ENCODE measurements around the gene ASB6. TPM values are rescaled to one million over a fixed set of nuclear protein-coding genes. Genes with fewer than 3 reads are reported as not detected.

The ASB6 gene
- total RNA-seq, 1 donor from 2014 or later = 22.4 TPM

DNA sequence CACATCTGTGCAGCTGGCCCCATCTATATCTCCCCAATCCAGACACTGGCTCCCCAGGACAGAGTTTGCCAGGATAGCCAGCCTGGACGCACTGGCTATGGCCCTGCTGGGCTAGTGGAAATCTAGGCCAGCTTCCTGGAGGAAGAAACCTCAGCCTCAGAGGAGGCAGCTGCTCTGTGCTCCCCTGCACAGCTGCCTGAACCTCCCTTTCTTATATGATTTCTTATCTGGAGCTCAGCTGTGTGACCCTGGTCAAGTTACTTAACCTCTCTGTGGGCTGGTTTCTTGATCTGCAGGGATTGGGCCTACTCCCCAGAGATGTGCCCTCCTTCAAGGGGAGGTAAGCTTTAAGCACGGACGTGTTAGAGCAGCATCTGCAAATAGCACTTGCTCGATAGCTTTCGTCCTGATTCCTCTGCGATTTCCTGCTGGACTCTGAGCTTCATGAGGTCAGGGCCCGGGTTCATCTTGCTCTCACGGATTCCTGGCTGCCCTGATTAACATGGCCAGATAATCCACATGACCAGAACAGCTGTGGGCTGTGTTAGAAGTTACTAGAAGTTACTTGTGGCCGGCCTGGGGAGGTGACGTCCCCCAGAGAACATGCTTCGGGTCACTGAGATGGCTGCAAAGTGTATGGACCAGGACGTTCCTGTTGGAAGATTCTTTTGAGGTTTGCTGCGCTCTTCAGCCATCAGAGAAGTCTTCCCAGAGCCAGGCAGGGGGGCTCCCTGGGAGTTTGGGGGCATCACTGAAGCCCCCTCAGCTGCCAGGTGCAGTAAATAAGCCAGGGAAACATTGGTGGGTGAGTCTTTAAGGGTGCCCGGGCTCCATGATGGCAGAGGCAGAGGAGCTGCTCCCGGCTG lies 35.6 kb downstream of the ASB6 start:
- Mint-ChIP-seq H3K4me3 (no peak overlapping the region), H3K4me1 (ENCODE audit: unreplicated experiment) (peaks cover 37% of the 10 kb centered on the region), H3K27me3 (no peaks in the 10 kb centered on the region), H3K27ac (peak overlapping the region; percentile 36), H3K9me3 (no peaks in the 10 kb centered on the region), H3K36me3 (no peaks in the 10 kb centered on the region)
- TF ChIP-seq, protein P1, sequence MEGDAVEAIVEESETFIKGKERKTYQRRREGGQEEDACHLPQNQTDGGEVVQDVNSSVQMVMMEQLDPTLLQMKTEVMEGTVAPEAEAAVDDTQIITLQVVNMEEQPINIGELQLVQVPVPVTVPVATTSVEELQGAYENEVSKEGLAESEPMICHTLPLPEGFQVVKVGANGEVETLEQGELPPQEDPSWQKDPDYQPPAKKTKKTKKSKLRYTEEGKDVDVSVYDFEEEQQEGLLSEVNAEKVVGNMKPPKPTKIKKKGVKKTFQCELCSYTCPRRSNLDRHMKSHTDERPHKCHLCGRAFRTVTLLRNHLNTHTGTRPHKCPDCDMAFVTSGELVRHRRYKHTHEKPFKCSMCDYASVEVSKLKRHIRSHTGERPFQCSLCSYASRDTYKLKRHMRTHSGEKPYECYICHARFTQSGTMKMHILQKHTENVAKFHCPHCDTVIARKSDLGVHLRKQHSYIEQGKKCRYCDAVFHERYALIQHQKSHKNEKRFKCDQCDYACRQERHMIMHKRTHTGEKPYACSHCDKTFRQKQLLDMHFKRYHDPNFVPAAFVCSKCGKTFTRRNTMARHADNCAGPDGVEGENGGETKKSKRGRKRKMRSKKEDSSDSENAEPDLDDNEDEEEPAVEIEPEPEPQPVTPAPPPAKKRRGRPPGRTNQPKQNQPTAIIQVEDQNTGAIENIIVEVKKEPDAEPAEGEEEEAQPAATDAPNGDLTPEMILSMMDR (conservative IDR thresholded peaks at IDR 0.05) = no peak
- no peak for DNase-seq (ENCODE audit: extremely low spot score, unreplicated experiment)

DNA sequence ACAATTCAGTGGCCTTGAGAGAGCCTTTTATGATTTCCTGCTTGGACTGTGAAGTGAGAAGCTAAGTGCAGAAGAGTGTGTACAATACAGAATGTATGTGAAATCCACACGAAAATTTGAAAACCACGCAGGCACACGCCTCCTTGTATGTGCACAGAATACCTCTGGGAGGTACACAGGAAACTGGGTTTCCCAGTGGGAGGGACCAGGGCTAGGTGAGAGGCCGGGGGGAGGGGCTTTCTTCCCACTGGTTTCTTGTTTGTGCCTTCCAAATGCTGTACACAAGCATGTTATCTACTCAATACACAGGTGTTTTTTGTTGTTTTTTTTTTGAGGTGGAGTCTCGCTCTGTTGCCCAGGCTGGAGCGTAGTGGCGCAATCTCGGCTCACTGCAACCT lies 37.2 kb downstream of the ASB6 start:
- no peak for DNase-seq (ENCODE audit: extremely low spot score, unreplicated experiment)
- Mint-ChIP-seq H3K4me1 (ENCODE audit: unreplicated experiment) (peaks cover 39% of the 10 kb centered on the region), H3K4me3 (no peak overlapping the region), H3K9me3 (no peaks in the 10 kb centered on the region), H3K36me3 (no peaks in the 10 kb centered on the region), H3K27me3 (no peaks in the 10 kb centered on the region), H3K27ac (peak overlapping the region; percentile 57)
- TF ChIP-seq, protein P1 (conservative IDR thresholded peaks at IDR 0.05) = no peak

DNA sequence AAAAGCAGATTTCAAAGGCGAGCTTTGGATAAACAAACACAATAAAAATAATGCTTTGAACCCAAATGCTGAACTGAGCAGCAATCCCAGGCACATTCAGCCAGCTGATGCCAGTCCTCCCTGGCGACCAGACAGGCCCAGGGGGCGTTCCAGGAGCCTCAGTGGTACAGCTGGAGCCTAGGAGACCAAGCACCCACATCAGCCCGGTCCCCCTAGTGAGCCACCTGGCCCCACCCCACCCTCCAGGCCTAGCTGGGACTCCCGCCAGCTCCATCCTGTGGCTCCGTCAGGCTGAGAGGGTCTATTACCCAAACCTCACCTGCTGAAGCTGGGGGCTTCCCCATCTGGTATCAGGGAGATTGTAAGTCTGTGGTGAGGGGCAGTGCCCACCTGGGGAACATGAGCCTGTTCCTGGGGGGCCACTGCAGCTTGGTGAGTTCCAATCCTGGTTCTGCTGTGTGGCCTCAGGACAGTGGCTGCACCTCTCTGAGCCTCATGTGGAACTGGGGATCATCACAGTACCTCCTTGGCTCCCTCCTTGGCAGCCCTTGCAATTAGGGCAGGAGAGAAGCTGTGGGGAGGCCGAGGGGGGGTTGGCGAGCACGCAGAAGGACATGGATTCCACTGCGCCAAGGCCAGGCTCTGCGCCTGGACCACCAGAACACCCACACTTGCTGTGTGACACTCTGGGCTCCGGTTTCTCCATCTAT lies 37.7 kb downstream of the ASB6 start:
- Mint-ChIP-seq H3K4me3 (no peak overlapping the region), H3K4me1 (ENCODE audit: unreplicated experiment) (peaks cover 37% of the 10 kb centered on the region), H3K9me3 (no peaks in the 10 kb centered on the region), H3K27ac (peak overlapping the region; percentile 57), H3K36me3 (no peaks in the 10 kb centered on the region), H3K27me3 (no peaks in the 10 kb centered on the region)
- TF ChIP-seq, protein P1 (conservative IDR thresholded peaks at IDR 0.05) = no peak
- no peak for DNase-seq (ENCODE audit: extremely low spot score, unreplicated experiment)

DNA sequence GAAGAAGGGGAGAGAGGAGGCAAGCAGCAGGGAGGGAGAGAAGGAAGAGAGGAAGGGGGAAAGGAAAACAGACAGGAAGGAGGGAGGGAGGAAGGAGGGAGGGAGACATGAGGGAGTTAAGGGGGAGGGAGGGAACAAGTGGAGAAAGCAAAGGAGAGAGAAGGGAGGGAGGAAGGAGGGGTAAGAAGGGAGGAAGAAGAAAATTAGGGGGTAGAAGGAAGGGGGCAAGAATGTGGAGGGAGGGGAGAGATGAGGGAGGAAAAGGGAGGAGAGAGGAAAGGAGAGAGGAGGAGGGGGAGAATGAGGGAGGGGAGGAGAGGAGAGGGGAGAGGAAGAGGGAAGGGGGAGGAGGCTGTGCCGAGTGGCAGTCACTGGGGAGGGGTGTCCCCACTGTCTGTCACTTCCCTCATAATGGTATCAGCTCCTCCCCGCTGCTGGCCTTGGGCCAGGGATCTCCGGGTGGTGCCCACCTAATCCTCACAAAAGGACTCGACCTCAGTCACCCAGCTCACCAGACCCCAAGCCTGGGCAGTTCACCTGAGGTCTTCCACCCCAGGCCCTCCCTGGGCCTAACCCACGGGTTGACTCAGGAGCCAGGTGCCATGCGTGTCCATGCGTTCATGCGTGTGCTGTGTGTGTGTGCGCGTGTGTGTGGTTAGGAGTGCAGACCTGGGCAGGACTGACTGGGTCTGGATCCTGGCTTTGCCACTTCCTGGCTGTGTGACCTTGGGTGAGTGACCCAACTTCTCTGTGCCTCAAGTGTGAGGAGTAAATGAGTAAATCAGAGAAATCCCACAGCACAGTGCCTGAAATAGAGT lies 39.1 kb downstream of the ASB6 start:
- DNase-seq (ENCODE audit: extremely low spot score, unreplicated experiment) = no peak
- peaks cover 38% of the 10 kb centered on the region for H3K4me1 Mint-ChIP-seq (ENCODE audit: unreplicated experiment)
- no peaks in the 10 kb centered on the region for H3K36me3 Mint-ChIP-seq
- no peak overlapping the region for H3K27ac Mint-ChIP-seq
- H3K4me3 Mint-ChIP-seq = no peak overlapping the region
- no peaks in the 10 kb centered on the region for H3K27me3 Mint-ChIP-seq
- TF ChIP-seq, protein P1 (conservative IDR thresholded peaks at IDR 0.05) = no peak
- no peaks in the 10 kb centered on the region for H3K9me3 Mint-ChIP-seq

GRCh38 chr9:129601082-129601674 lies 40.8 kb downstream of the ASB6 start:
- DNase-seq (ENCODE audit: extremely low spot score, unreplicated experiment) = no peak
- Mint-ChIP-seq H3K4me1 (ENCODE audit: unreplicated experiment) (peaks cover 25% of the 10 kb centered on the region), H3K4me3 (no peak overlapping the region), H3K9me3 (no peaks in the 10 kb centered on the region), H3K27ac (peak overlapping the region; percentile 43), H3K27me3 (no peaks in the 10 kb centered on the region), H3K36me3 (no peaks in the 10 kb centered on the region)
- TF ChIP-seq, protein P1 (conservative IDR thresholded peaks at IDR 0.05) = no peak

Measured in type B pancreatic cell (in vitro differentiated cells).